GM12891 (cell line): ENCODE data around the gene TMEM109.

Source experiments
- PAX5 ChIP-seq: IDR thresholded peaks from 2 replicates; pipeline ENCODE4 v1.6.1; 2011; ENCODE audit warnings: low read length, moderate library complexity, mild to moderate bottlenecking; ENCODE audit not compliant: insufficient read depth, severe bottlenecking
- POLR2A ChIP-seq: IDR thresholded peaks from 2 replicates; pipeline ENCODE4 v1.6.1; 2011; ENCODE audit warnings: low read depth, low read length, control low read depth
- POLR2AphosphoS5 ChIP-seq: IDR thresholded peaks from 2 replicates; pipeline ENCODE4 v1.6.1; 2011; ENCODE audit warnings: low read depth, low read length, control low read depth
- POU2F2 ChIP-seq: IDR thresholded peaks from 2 replicates; pipeline ENCODE4 v1.6.1; 2011; ENCODE audit warnings: low read depth, mild to moderate bottlenecking, control low read depth, low read length, moderate library complexity
- SPI1 ChIP-seq: IDR thresholded peaks from 2 replicates; pipeline ENCODE4 v1.6.1; 2011; ENCODE audit warnings: low read depth, low read length, control low read depth
- TAF1 ChIP-seq: IDR thresholded peaks from 2 replicates; pipeline ENCODE4 v1.6.1; 2011; ENCODE audit warnings: low read depth, low read length, control low read depth

- TF ChIP-seq POLR2A, result no peak
- TF ChIP-seq TAF1, result no peak
- TF ChIP-seq POLR2AphosphoS5, result no peak
- TF ChIP-seq SPI1, result no peak
- TF ChIP-seq PAX5, result no peak
- TF ChIP-seq POU2F2, result no peak
Observed at GRCh38 chr11:60953781-60954180, 39.8 kb downstream of the TMEM109 start.
